Stimulated activated CD4-positive, alpha-beta T cell treated with anti-CD3 and anti-CD28 coated beads, Interleukin-12 subunit alpha, Interleukin-12 subunit beta, amount 100 ng/mL, for 24 hours (primary cell): ENCODE results near the gene LCOR.

Source experiments
- DNase-seq, 2 experiments: peaks; one replicate each; pipeline ENCODE4 v3.0.0-alpha.2; 2020; ENCODE audit warnings: low read depth in 2 of 2

LCOR gene

GRCh38 chr10:96890172-96890513 lies 58.0 kb downstream of the LCOR start:
- DNase-seq: no peak

GRCh38 chr10:96890580-96890979 lies 58.5 kb downstream of the LCOR start:
- DNase-seq: no peak

GRCh38 chr10:96891840-96892239 lies 59.7 kb downstream of the LCOR start:
- no peak for DNase-seq

- no peak for DNase-seq
Observed at GRCh38 chr10:96895662-96896424, 63.7 kb downstream of the LCOR start.

GRCh38 chr10:96896884-96897589 lies 64.9 kb downstream of the LCOR start:
- no peak for DNase-seq

GRCh38 chr10:96902117-96902516 lies 70.0 kb downstream of the LCOR start:
- DNase-seq: no peak

- no peak for DNase-seq
Observed at GRCh38 chr10:96902731-96903358, 70.7 kb downstream of the LCOR start.

GRCh38 chr10:96904648-96905047 lies 72.5 kb downstream of the LCOR start:
- no peak for DNase-seq

GRCh38 chr10:96906864-96907263 lies 74.8 kb downstream of the LCOR start:
- DNase-seq: no peak

- no peak for DNase-seq
Observed at GRCh38 chr10:96910488-96911395, 78.6 kb downstream of the LCOR start.

GRCh38 chr10:96912405-96912804 lies 80.3 kb downstream of the LCOR start:
- no peak for DNase-seq

GRCh38 chr10:96913906-96914305 lies 81.8 kb downstream of the LCOR start:
- DNase-seq: no peak

- no peak for DNase-seq
Observed at GRCh38 chr10:96917628-96918027, 85.5 kb downstream of the LCOR start.

- DNase-seq: no peak
Observed at GRCh38 chr10:96918214-96919002, 86.3 kb downstream of the LCOR start.

- DNase-seq: no peak
Observed at GRCh38 chr10:96919785-96920430, 87.8 kb downstream of the LCOR start.

- DNase-seq: no peak
Observed at GRCh38 chr10:96921655-96922054, 89.6 kb downstream of the LCOR start.

- DNase-seq: no peak
Observed at GRCh38 chr10:96922978-96923948, 91.2 kb downstream of the LCOR start.

- DNase-seq: no peak
Observed at GRCh38 chr10:96924861-96925260, 92.8 kb downstream of the LCOR start.

- no peak for DNase-seq
Observed at GRCh38 chr10:96930469-96930868, 98.4 kb downstream of the LCOR start.
